ENCODE results near the gene DPP4. TPM values are rescaled to one million over a fixed set of nuclear protein-coding genes. Genes with fewer than 3 reads are reported as not detected.

Gene DPP4
- total RNA-seq, 1 experiment from 2014 or later: 2.8 TPM

- H3K4ac ChIP-seq (ENCODE audit: low read depth, low read length): no peak overlapping the region
- no peaks in the 10 kb centered on the region for H3K79me1 ChIP-seq (ENCODE audit: insufficient read depth, low read depth, low read length, poor library complexity, severe bottlenecking)
- H2BK12ac ChIP-seq (ENCODE audit: insufficient read length, low read depth, low read length): no peak overlapping the region
- no peaks in the 10 kb centered on the region for H4K20me1 ChIP-seq (ENCODE audit: control insufficient read depth, insufficient read depth, insufficient read length)
- H2BK5ac ChIP-seq (ENCODE audit: insufficient read length, low read length): no peak overlapping the region
- Mint-ChIP-seq H3K9me3 (peaks cover 8 to 14% of the 10 kb centered on the region in 2 experiments), H3K4me3 (no peak overlapping the region), H3K36me3 (ENCODE audit: insufficient read depth in 1 of 3, low read depth in 3 of 3) (peaks cover 4 to 12% (median 9%) of the 10 kb centered on the region in 3 experiments; a peak in 6 of 7 replicates), H3K27ac (no peak overlapping the region), H3K4me1 (peaks cover 16% of the 10 kb centered on the region in 2 experiments), H3K27me3 (ENCODE audit: low read depth) (no peaks in the 10 kb centered on the region; the same call in 1 of the 2 replicates)
- no peak overlapping the region for H3K27ac ChIP-seq (ENCODE audit: insufficient read length, low read depth, low read length)
- H4K5ac ChIP-seq (ENCODE audit: insufficient read length, low read depth, low read length): no peak overlapping the region
- no peak overlapping the region for H3K23ac ChIP-seq (ENCODE audit: insufficient read length, low read depth, low read length)
- no peak overlapping the region for H2BK20ac ChIP-seq (ENCODE audit: low read depth, low read length, poor library complexity, severe bottlenecking)
- H4K8ac ChIP-seq (replicated peaks; ENCODE audit: insufficient read length, low read depth, low read length): no peak overlapping the region
- no peak for DNase-seq
- H3K9me3 ChIP-seq (ENCODE audit: control insufficient read depth, low read depth, low read length): no peaks in the 10 kb centered on the region
- no peak overlapping the region for H4K91ac ChIP-seq (ENCODE audit: insufficient read length, low read depth, low read length)
- H3K9ac ChIP-seq (ENCODE audit: extremely low read depth, insufficient read length, low read length): no peak overlapping the region
- H3K23me2 ChIP-seq (ENCODE audit: insufficient read length, low read depth, low read length, poor library complexity, severe bottlenecking): no peaks in the 10 kb centered on the region
- no peak overlapping the region for H2BK15ac ChIP-seq (ENCODE audit: low read depth, low read length)
- H3K4me2 ChIP-seq (ENCODE audit: insufficient read depth, insufficient read length, low read length): no peak overlapping the region
- H2AK5ac ChIP-seq (ENCODE audit: insufficient read length, low read length): no peak overlapping the region
- H3K79me2 ChIP-seq (ENCODE audit: insufficient read depth, low read length): no peaks in the 10 kb centered on the region
- H3K18ac ChIP-seq (ENCODE audit: insufficient read length, low read depth, low read length): no peak overlapping the region
- no peak for TF ChIP-seq CTCF (conservative IDR thresholded peaks at IDR 0.05)
- H3K14ac ChIP-seq (ENCODE audit: insufficient read depth, low read length): no peak overlapping the region
- H3K27me3 ChIP-seq (ENCODE audit: insufficient read depth, low read length): no peaks in the 10 kb centered on the region
- no peak overlapping the region for H2BK120ac ChIP-seq (ENCODE audit: low read depth, low read length, poor library complexity, severe bottlenecking)
- H3T11ph ChIP-seq (ENCODE audit: low read length): no peak overlapping the region
- no peak overlapping the region for H2AFZ ChIP-seq (ENCODE audit: low read length)
- no peak overlapping the region for H3K56ac ChIP-seq (ENCODE audit: insufficient read length, low read depth, low read length)
- H3K4me1 ChIP-seq (ENCODE audit: insufficient read depth, low read length): peaks cover 5% of the 10 kb centered on the region; the same call in 1 of the 2 replicates
Measured at GRCh38 chr2:162116352-162116751, 42.3 kb upstream of the DPP4 start.

Measured in H9 (cell line).